ENCODE measurements around the gene FAM163B. TPM values are rescaled to one million over a fixed set of nuclear protein-coding genes. Genes with fewer than 3 reads are reported as not detected.

Gene FAM163B
- total and polyA plus RNA-seq, 4 donors: 2.1 to 4.0 (median 3.4) TPM

DNA sequence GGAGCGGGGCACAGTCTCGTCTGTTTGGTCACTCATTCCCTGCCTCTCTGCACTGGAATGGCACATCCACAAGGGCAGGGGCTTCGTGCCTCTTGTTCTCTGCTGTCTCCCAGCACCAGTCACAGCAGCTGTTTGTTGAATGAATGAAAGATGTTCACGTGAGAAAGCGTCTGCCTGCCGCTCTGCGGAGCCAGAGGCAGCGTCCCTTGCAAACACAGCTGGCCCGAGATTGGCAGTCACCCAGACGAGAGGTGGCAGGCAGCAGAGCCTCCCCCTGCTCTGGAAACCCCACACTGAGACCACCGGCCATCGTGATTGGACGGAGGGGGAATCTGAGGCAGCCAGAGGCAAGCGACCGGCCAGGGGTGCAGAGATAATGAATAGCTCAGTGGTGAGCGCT, 6.0 kb upstream of the FAM163B start:
- WGBS: 55% methylated on average over 16 of the region's 16 CpGs
- no peak for DNase-seq (ENCODE audit: low spot score)
- H3K27me3 ChIP-seq (ENCODE audit: control insufficient read depth in 4 of 4, insufficient read depth in 4 of 4, low read length in 3 of 4): peaks cover 0 to 4% (median 0%) of the 10 kb centered on the region in 4 donors
- no peaks in the 10 kb centered on the region for H3K9me3 ChIP-seq (ENCODE audit: control insufficient read depth in 4 of 4, low read length in 3 of 4)
- no peaks in the 10 kb centered on the region for H3K4me1 ChIP-seq (ENCODE audit: control insufficient read depth in 4 of 4, insufficient read depth in 4 of 4, low read length in 3 of 4)
- H3K9ac ChIP-seq (ENCODE audit: low read depth in 1 of 2, low read length in 2 of 2): no peak overlapping the region
- TF ChIP-seq YY1 (IDR thresholded peaks at IDR 0.05): no peak
- no peak for TF ChIP-seq RAD21 (IDR thresholded peaks at IDR 0.05)
- no peaks in the 10 kb centered on the region for H3K36me3 ChIP-seq (ENCODE audit: control insufficient read depth in 4 of 4, insufficient read depth in 3 of 4, low read depth in 1 of 4, low read length in 3 of 4)
- H3K27ac ChIP-seq (ENCODE audit: low read depth in 1 of 2, low read length in 2 of 2): no peak overlapping the region
- no peak overlapping the region for H3K4me3 ChIP-seq (ENCODE audit: low read depth in 1 of 3, low read length in 3 of 3)

- H3K27me3 ChIP-seq (ENCODE audit: control insufficient read depth in 4 of 4, insufficient read depth in 4 of 4, low read length in 3 of 4): peaks cover 0 to 4% (median 0%) of the 10 kb centered on the region in 4 donors
- no peak for TF ChIP-seq FOXA2 (IDR thresholded peaks at IDR 0.05)
- no peak for TF ChIP-seq RXRA (IDR thresholded peaks at IDR 0.05)
- TF ChIP-seq MAX (IDR thresholded peaks at IDR 0.05): no peak
- no peak for TF ChIP-seq EGR1 (IDR thresholded peaks at IDR 0.05; ENCODE audit: low read depth in 2 of 2)
- TF ChIP-seq, protein P1, sequence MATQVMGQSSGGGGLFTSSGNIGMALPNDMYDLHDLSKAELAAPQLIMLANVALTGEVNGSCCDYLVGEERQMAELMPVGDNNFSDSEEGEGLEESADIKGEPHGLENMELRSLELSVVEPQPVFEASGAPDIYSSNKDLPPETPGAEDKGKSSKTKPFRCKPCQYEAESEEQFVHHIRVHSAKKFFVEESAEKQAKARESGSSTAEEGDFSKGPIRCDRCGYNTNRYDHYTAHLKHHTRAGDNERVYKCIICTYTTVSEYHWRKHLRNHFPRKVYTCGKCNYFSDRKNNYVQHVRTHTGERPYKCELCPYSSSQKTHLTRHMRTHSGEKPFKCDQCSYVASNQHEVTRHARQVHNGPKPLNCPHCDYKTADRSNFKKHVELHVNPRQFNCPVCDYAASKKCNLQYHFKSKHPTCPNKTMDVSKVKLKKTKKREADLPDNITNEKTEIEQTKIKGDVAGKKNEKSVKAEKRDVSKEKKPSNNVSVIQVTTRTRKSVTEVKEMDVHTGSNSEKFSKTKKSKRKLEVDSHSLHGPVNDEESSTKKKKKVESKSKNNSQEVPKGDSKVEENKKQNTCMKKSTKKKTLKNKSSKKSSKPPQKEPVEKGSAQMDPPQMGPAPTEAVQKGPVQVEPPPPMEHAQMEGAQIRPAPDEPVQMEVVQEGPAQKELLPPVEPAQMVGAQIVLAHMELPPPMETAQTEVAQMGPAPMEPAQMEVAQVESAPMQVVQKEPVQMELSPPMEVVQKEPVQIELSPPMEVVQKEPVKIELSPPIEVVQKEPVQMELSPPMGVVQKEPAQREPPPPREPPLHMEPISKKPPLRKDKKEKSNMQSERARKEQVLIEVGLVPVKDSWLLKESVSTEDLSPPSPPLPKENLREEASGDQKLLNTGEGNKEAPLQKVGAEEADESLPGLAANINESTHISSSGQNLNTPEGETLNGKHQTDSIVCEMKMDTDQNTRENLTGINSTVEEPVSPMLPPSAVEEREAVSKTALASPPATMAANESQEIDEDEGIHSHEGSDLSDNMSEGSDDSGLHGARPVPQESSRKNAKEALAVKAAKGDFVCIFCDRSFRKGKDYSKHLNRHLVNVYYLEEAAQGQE (IDR thresholded peaks at IDR 0.05): no peak
- TF ChIP-seq, protein P2, sequence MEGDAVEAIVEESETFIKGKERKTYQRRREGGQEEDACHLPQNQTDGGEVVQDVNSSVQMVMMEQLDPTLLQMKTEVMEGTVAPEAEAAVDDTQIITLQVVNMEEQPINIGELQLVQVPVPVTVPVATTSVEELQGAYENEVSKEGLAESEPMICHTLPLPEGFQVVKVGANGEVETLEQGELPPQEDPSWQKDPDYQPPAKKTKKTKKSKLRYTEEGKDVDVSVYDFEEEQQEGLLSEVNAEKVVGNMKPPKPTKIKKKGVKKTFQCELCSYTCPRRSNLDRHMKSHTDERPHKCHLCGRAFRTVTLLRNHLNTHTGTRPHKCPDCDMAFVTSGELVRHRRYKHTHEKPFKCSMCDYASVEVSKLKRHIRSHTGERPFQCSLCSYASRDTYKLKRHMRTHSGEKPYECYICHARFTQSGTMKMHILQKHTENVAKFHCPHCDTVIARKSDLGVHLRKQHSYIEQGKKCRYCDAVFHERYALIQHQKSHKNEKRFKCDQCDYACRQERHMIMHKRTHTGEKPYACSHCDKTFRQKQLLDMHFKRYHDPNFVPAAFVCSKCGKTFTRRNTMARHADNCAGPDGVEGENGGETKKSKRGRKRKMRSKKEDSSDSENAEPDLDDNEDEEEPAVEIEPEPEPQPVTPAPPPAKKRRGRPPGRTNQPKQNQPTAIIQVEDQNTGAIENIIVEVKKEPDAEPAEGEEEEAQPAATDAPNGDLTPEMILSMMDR (IDR thresholded peaks at IDR 0.05; ENCODE audit: low read depth, low read length, missing input control): no peak
- no peak for TF ChIP-seq HNF4A (conservative IDR thresholded peaks at IDR 0.05)
- no peak for TF ChIP-seq FOXA1 (IDR thresholded peaks at IDR 0.05)
- TF ChIP-seq JUND (IDR thresholded peaks at IDR 0.05): no peak
- no peak for TF ChIP-seq YY1 (IDR thresholded peaks at IDR 0.05)
- TF ChIP-seq NR2F2 (IDR thresholded peaks at IDR 0.05): no peak
- TF ChIP-seq, protein P3, sequence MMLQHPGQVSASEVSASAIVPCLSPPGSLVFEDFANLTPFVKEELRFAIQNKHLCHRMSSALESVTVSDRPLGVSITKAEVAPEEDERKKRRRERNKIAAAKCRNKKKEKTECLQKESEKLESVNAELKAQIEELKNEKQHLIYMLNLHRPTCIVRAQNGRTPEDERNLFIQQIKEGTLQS (IDR thresholded peaks at IDR 0.05): no peak
- no peak for TF ChIP-seq RAD21 (IDR thresholded peaks at IDR 0.05)
- TF ChIP-seq HNF4G (IDR thresholded peaks at IDR 0.05): no peak
- TF ChIP-seq TAF1 (conservative IDR thresholded peaks at IDR 0.05): no peak
- WGBS: 70% methylated on average over 5 of the region's 5 CpGs
Observed at GRCh38 chr9:133614678-133615077, 5.5 kb upstream of the FAM163B start.

More at GRCh38 chr9:133614678-133615077, 5.5 kb upstream of the FAM163B start:
- no peaks in the 10 kb centered on the region for H3K36me3 ChIP-seq (ENCODE audit: control insufficient read depth in 4 of 4, insufficient read depth in 3 of 4, low read depth in 1 of 4, low read length in 3 of 4)
- no peak overlapping the region for H3K27ac ChIP-seq (ENCODE audit: low read depth in 1 of 2, low read length in 2 of 2)
- no peaks in the 10 kb centered on the region for H3K4me1 ChIP-seq (ENCODE audit: control insufficient read depth in 4 of 4, insufficient read depth in 4 of 4, low read length in 3 of 4)
- H3K9me3 ChIP-seq (ENCODE audit: control insufficient read depth in 4 of 4, low read length in 3 of 4): no peaks in the 10 kb centered on the region
- H3K4me3 ChIP-seq (ENCODE audit: low read depth in 1 of 3, low read length in 3 of 3): no peak overlapping the region
- no peak overlapping the region for H3K9ac ChIP-seq (ENCODE audit: low read depth in 1 of 2, low read length in 2 of 2)
- DNase-seq (ENCODE audit: low spot score): no peak

Data from liver (tissue), 9 donors.